Measurements from ENCODE around the gene CADM2. TPM values are rescaled to one million over a fixed set of nuclear protein-coding genes. Genes with fewer than 3 reads are reported as not detected.

Gene CADM2
- total RNA-seq, 2 donors from 2014 or later, result 0.27 to 11.7 TPM

DNA sequence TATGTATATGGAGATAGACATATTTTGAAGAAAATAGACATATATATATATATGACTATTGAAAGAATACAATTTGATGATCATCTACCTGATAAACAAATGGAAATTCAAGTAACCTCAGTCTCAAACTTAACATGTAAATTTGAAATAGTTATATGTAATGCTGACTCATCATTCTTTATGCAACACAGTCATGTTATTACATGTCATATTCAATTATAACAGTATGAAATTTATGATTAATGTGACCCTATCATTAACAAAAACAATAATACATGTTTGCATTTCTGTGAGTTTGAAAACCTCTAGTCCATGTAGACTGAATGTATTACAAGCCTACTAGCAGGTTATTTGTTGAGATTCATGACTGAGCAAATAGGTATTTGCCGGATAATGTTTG, 204.1 kb downstream of the CADM2 start:
- Histone ChIP-seq H3K36me3 (no peaks in the 10 kb centered on the region), H3K27me3 (replicated peaks; ENCODE audit: insufficient read depth) (no peaks in the 10 kb centered on the region), H3K4me1 (replicated peaks) (no peaks in the 10 kb centered on the region), H3K27ac (no peak overlapping the region), H3K9me3 (no peaks in the 10 kb centered on the region), H3K4me3 (no peak overlapping the region)
- DNase-seq (ENCODE audit: low spot score), result no peak
- WGBS, result 90% methylated on average over 1 of the region's 1 CpG
- no peak for TF ChIP-seq POLR2AphosphoS5 (IDR thresholded peaks at IDR 0.05)
- TF ChIP-seq, protein P1, sequence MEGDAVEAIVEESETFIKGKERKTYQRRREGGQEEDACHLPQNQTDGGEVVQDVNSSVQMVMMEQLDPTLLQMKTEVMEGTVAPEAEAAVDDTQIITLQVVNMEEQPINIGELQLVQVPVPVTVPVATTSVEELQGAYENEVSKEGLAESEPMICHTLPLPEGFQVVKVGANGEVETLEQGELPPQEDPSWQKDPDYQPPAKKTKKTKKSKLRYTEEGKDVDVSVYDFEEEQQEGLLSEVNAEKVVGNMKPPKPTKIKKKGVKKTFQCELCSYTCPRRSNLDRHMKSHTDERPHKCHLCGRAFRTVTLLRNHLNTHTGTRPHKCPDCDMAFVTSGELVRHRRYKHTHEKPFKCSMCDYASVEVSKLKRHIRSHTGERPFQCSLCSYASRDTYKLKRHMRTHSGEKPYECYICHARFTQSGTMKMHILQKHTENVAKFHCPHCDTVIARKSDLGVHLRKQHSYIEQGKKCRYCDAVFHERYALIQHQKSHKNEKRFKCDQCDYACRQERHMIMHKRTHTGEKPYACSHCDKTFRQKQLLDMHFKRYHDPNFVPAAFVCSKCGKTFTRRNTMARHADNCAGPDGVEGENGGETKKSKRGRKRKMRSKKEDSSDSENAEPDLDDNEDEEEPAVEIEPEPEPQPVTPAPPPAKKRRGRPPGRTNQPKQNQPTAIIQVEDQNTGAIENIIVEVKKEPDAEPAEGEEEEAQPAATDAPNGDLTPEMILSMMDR (IDR thresholded peaks at IDR 0.05), result no peak
- no peak for TF ChIP-seq POLR2A (IDR thresholded peaks at IDR 0.05)
- intact Hi-C loops (cut with DNase I), result no loop called here

DNA sequence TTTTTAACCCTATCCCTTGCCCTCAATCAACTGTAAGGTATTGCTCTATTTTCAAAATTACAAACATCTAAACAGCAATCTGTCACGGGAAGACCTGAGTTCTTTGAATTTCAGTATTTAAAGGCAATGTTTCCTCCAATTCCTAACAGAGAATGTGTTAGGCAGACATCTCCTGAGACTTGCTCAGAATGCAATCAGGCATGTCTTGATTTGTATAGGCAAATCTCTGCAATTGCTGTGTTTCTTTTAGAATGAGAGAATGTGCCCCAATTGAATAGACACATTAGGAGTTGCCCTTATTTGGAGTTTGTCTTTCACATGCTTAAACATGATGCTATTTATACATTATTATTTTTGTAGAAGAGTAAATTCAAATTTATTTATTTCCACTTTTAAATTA, 205.6 kb downstream of the CADM2 start:
- Histone ChIP-seq H3K9me3 (no peaks in the 10 kb centered on the region), H3K36me3 (no peaks in the 10 kb centered on the region), H3K27me3 (replicated peaks; ENCODE audit: insufficient read depth) (no peaks in the 10 kb centered on the region), H3K4me1 (replicated peaks) (no peaks in the 10 kb centered on the region), H3K27ac (no peak overlapping the region), H3K4me3 (no peak overlapping the region)
- WGBS, result 62% methylated on average over 1 of the region's 1 CpG
- no peak for DNase-seq (ENCODE audit: low spot score)
- intact Hi-C loops (cut with DNase I), result no loop called here
- no peak for TF ChIP-seq POLR2AphosphoS5 (IDR thresholded peaks at IDR 0.05)
- TF ChIP-seq, protein P1 (IDR thresholded peaks at IDR 0.05), result no peak
- TF ChIP-seq POLR2A (IDR thresholded peaks at IDR 0.05), result no peak

DNA sequence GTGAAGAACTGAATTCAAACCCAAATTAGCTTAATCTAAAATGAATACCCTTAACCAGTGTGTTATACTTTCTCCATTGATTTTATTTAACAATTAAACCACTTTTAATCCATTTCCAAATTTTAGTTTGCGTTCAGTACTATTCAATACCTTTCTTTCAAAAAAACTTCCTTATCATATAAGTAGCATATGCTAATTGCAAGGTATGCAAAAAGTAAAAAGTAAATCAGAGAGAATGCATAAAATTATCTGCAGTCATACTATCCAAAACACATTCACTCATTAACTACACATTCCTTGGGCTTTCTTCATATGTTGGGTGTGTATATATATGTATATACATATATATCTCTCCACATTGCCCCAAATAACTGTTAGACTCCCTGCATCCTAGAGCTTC, 208.8 kb downstream of the CADM2 start:
- DNase-seq (ENCODE audit: low spot score), result no peak
- no peaks in the 10 kb centered on the region for H3K36me3 ChIP-seq
- no peak overlapping the region for H3K27ac ChIP-seq
- H3K4me3 ChIP-seq, result no peak overlapping the region
- no peaks in the 10 kb centered on the region for H3K9me3 ChIP-seq
- no peaks in the 10 kb centered on the region for H3K4me1 ChIP-seq (replicated peaks)
- intact Hi-C loops (cut with DNase I), result no loop called here
- TF ChIP-seq POLR2AphosphoS5 (IDR thresholded peaks at IDR 0.05) (no peak), POLR2A (IDR thresholded peaks at IDR 0.05) (no peak)
- TF ChIP-seq, protein P1 (IDR thresholded peaks at IDR 0.05), result no peak
- WGBS, result 91% methylated on average over 1 of the region's 1 CpG
- no peaks in the 10 kb centered on the region for H3K27me3 ChIP-seq (replicated peaks; ENCODE audit: insufficient read depth)

DNA sequence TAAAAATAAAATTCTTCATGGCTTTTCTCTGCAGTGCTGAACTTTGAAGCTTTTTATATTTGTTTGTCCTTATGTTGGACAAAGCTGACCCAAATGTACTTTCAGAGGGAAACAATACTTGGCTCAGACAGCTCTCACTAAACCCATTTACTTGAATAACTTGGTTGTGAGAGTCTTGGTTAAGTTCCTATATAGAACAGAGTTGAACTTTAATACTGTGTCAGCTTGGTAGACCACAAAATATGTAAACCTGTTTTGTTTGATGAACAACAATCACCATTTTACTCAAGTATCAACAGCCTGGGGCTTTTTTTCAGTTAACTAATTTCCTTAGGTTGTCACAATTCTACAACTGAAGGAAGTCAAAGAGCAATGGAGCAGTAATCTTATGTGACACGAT, 211.9 kb downstream of the CADM2 start:
- WGBS, result 81% methylated on average over 1 of the region's 1 CpG
- TF ChIP-seq, protein P1 (IDR thresholded peaks at IDR 0.05), result no peak
- no peak for TF ChIP-seq POLR2AphosphoS5 (IDR thresholded peaks at IDR 0.05)
- TF ChIP-seq POLR2A (IDR thresholded peaks at IDR 0.05), result no peak
- Histone ChIP-seq H3K27ac (no peak overlapping the region), H3K4me1 (replicated peaks) (no peaks in the 10 kb centered on the region), H3K27me3 (replicated peaks; ENCODE audit: insufficient read depth) (no peaks in the 10 kb centered on the region), H3K9me3 (no peaks in the 10 kb centered on the region), H3K4me3 (no peak overlapping the region), H3K36me3 (no peaks in the 10 kb centered on the region)
- no peak for DNase-seq (ENCODE audit: low spot score)
- intact Hi-C loops (cut with DNase I), result no loop called here

DNA sequence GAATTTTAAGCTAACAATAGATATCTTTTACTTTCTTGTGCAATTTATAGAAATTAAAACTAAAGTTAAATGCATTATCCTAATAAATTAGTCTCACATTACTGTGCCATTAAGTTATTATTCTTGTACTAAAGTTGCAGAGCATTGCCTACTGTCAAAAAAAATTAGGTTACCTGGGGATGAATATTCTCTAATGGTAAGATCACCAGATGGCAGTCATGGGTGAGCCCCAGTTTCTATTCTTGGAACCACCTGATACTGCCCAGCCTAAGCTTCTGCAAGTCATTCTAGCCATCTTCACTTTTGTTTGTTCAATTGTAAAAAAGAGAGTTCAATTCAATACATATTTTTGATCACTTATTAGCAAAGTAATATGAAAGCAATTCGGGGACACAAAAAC, 213.2 kb downstream of the CADM2 start:
- Histone ChIP-seq H3K4me3 (no peak overlapping the region), H3K9me3 (no peaks in the 10 kb centered on the region), H3K36me3 (no peaks in the 10 kb centered on the region), H3K4me1 (replicated peaks) (no peaks in the 10 kb centered on the region), H3K27me3 (replicated peaks; ENCODE audit: insufficient read depth) (no peaks in the 10 kb centered on the region), H3K27ac (no peak overlapping the region)
- intact Hi-C loops (cut with DNase I), result no loop called here
- 96% methylated on average over 1 of the region's 1 CpG for WGBS
- TF ChIP-seq POLR2AphosphoS5 (IDR thresholded peaks at IDR 0.05), result no peak
- TF ChIP-seq POLR2A (IDR thresholded peaks at IDR 0.05), result no peak
- DNase-seq (ENCODE audit: low spot score), result no peak

Measured in prostate gland (tissue), 2 donors.